T-helper 1 cell (primary cell): ENCODE data around the gene SAFB.
"Not testable (repeated sequence)": the region's sequence is repeated elsewhere in the genome, so short reads cannot be mapped to it uniquely, and the experiment has no call there.

ENCODE experiments used
- DNase-seq, 5 donors: peaks; one replicate each; pipeline ENCODE4 v3.0.0-alpha.2; 2012 to 2020

The SAFB gene

GRCh38 chr19:5700455-5701092 lies 77.7 kb downstream of the SAFB start:
- no peak for DNase-seq

- DNase-seq, result not testable (repeated sequence)
These were observed 79.1 kb downstream of the SAFB start for GRCh38 chr19:5702053-5702410.

- no peak for DNase-seq
These were observed 81.2 kb downstream of the SAFB start for GRCh38 chr19:5703819-5704818.

- DNase-seq, result no peak
These were observed 82.7 kb downstream of the SAFB start for GRCh38 chr19:5705552-5705951.

GRCh38 chr19:5706876-5707573 lies 84.1 kb downstream of the SAFB start:
- no peak for DNase-seq

- no peak for DNase-seq
These were observed 85.0 kb downstream of the SAFB start for GRCh38 chr19:5707576-5708575.

- no peak for DNase-seq
These were observed 88.1 kb downstream of the SAFB start for GRCh38 chr19:5711025-5711424.

GRCh38 chr19:5711713-5712161 lies 88.9 kb downstream of the SAFB start:
- no peak for DNase-seq

- no peak for DNase-seq
These were observed 90.3 kb downstream of the SAFB start for GRCh38 chr19:5713228-5713627.

GRCh38 chr19:5714816-5715215 lies 91.9 kb downstream of the SAFB start:
- DNase-seq, result no peak

GRCh38 chr19:5717215-5717935 lies 94.5 kb downstream of the SAFB start:
- no peak for DNase-seq
